ENCODE results near the gene EYS. TPM values are rescaled to one million over a fixed set of nuclear protein-coding genes. Genes with fewer than 3 reads are reported as not detected.
"Not testable (repeated sequence)": the region's sequence is repeated elsewhere in the genome, so short reads cannot be mapped to it uniquely, and the experiment has no call there.

The EYS gene
- total and polyA plus RNA-seq, 9 of the 15 experiments (the other 6 are each of a cell fraction or from before 2014, with no cell fraction given), result 0.03 to 0.36 (median 0.10) TPM; not detected in 2

DNA sequence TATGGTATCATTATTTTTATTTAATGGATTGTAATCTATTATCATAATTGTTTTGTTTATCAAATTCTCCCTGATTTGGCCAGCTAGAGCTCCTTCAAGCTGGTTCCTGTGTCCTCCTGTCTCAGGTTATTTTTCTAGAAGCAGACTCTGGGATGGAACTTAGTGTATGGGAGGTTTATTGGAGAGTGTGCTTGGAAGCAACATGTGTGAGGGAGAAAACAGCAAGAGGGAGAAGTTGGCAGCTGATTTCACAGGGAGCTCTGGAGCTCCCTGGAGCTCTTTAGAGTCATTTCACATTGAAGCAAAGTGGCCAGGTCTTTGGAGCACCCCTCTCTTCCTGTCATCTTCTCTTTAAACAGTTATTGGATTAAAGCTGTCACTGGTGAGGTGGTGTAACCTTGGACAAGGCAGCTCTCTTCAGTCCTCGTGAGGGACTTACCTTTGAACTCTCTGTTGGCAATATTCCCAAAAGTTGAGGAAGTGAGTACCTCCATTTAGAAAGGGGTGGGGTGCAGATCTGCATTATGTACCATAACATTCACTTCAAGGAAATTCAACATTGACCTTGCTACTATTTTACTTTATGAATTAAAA, 1967.8 kb downstream of the EYS start:
- no peaks in the 10 kb centered on the region for H4K20me1 ChIP-seq (replicated peaks; ENCODE audit: control insufficient read depth, insufficient read depth, low read length)
- FAIRE-seq, result no peak

GRCh38 chr6:63738190-63738589, 1968.8 kb downstream of the EYS start:
- intact Hi-C loops (cut with micrococcal nuclease); H2AFZ ChIP-seq (ENCODE audit: low read depth, low read length); H3K4me3 ChIP-seq; H3K4me2 ChIP-seq (ENCODE audit: insufficient read depth, low read length); H4K20me1 ChIP-seq (replicated peaks; ENCODE audit: control insufficient read depth, insufficient read depth, low read length); in situ Hi-C loops (cut with MboI); DNase-seq (ENCODE audit: extremely low read depth in 1 of 4, low spot score in 3 of 4); BruUV-seq (replicated peaks); H3K36me3 ChIP-seq (ENCODE audit: control insufficient read depth, insufficient read depth, low read length); CTCF ChIA-PET (ENCODE audit: low intra/inter-chr PET ratio); H3K79me2 ChIP-seq (ENCODE audit: control insufficient read depth, insufficient read depth, low read length); H3K27ac ChIP-seq (ENCODE audit: extremely low read depth, low read depth, low read length); POLR2A ChIA-PET; ATAC-seq; H3K27me3 ChIP-seq (ENCODE audit: control insufficient read depth in 2 of 2, insufficient read depth in 2 of 2, low read length in 2 of 2); H3K9me3 ChIP-seq (replicated peaks; ENCODE audit: control insufficient read depth, insufficient read depth, low read depth, low read length); H3K4me1 ChIP-seq (replicated peaks in 1 of 2; ENCODE audit: control insufficient read depth in 2 of 2, insufficient read depth in 2 of 2, low read length in 2 of 2); FAIRE-seq; H3K9ac ChIP-seq (ENCODE audit: insufficient read depth in 1 of 2, low read depth in 2 of 2, low read length in 2 of 2); H3K9me1 ChIP-seq (ENCODE audit: control insufficient read depth, insufficient read depth, low read length): not testable (repeated sequence)
- 0% methylated on average over 1 of the region's 2 CpGs for WGBS (ENCODE audit: insufficient coverage, low coverage, missing lambda C conversion rate)

More for the DNA sequence above, 1967.8 kb downstream of the EYS start:
- no peak for DNase-seq (ENCODE audit: extremely low read depth in 1 of 4, low spot score in 3 of 4)
- ATAC-seq, result no peak
- no peaks in the 10 kb centered on the region for H3K36me3 ChIP-seq (ENCODE audit: control insufficient read depth, insufficient read depth, low read length)
- no peak overlapping the region for H2AFZ ChIP-seq (ENCODE audit: low read depth, low read length)
- H3K9me3 ChIP-seq (replicated peaks; ENCODE audit: control insufficient read depth, insufficient read depth, low read depth, low read length), result no peaks in the 10 kb centered on the region; the same call in 1 of the 2 replicates
- WGBS (ENCODE audit: insufficient coverage, low coverage, missing lambda C conversion rate), result 0% methylated on average over 1 of the region's 1 CpG
- no peaks in the 10 kb centered on the region for H3K79me2 ChIP-seq (ENCODE audit: control insufficient read depth, insufficient read depth, low read length)
- TF ChIP-seq SP2 (IDR thresholded peaks at IDR 0.05; ENCODE audit: extremely low read depth, low read depth, low read length, poor library complexity, severe bottlenecking) (no peak), EP300 (IDR thresholded peaks at IDR 0.05; ENCODE audit: low read length) (no peak), MEF2D (tag; conservative IDR thresholded peaks at IDR 0.05; ENCODE audit: low read depth) (no peak), CCAR2 (IDR thresholded peaks at IDR 0.05; ENCODE audit: low read depth, low read length) (no peak), C11orf30 (IDR thresholded peaks at IDR 0.05; ENCODE audit: low read depth) (no peak)
- TF ChIP-seq, protein P1, sequence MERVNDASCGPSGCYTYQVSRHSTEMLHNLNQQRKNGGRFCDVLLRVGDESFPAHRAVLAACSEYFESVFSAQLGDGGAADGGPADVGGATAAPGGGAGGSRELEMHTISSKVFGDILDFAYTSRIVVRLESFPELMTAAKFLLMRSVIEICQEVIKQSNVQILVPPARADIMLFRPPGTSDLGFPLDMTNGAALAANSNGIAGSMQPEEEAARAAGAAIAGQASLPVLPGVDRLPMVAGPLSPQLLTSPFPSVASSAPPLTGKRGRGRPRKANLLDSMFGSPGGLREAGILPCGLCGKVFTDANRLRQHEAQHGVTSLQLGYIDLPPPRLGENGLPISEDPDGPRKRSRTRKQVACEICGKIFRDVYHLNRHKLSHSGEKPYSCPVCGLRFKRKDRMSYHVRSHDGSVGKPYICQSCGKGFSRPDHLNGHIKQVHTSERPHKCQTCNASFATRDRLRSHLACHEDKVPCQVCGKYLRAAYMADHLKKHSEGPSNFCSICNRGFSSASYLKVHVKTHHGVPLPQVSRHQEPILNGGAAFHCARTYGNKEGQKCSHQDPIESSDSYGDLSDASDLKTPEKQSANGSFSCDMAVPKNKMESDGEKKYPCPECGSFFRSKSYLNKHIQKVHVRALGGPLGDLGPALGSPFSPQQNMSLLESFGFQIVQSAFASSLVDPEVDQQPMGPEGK (CRISPR knock-in tag; IDR thresholded peaks at IDR 0.05; ENCODE audit: borderline replicate concordance), result no peak
- CTCF ChIA-PET (ENCODE audit: low intra/inter-chr PET ratio), result interaction anchor here (0.6 kb wide), 1 partner anchor 137 kb away, joined by 3 read pairs; no protein-coding TSS in a partner anchor
- in situ Hi-C loops (cut with MboI) (no loop called here), intact Hi-C loops (cut with micrococcal nuclease) (no loop called here)
- H3K9me1 ChIP-seq (ENCODE audit: control insufficient read depth, insufficient read depth, low read length), result no peaks in the 10 kb centered on the region
- no peak overlapping the region for H3K9ac ChIP-seq (ENCODE audit: insufficient read depth in 1 of 2, low read depth in 2 of 2, low read length in 2 of 2)
- H3K4me1 ChIP-seq (replicated peaks in 1 of 2; ENCODE audit: control insufficient read depth in 2 of 2, insufficient read depth in 2 of 2, low read length in 2 of 2), result no peaks in the 10 kb centered on the region
- no peaks in the 10 kb centered on the region for H3K27me3 ChIP-seq (ENCODE audit: control insufficient read depth in 2 of 2, insufficient read depth in 2 of 2, low read length in 2 of 2)
- BruUV-seq (replicated peaks), result no TSS peak
- H3K27ac ChIP-seq (ENCODE audit: extremely low read depth, low read depth, low read length), result no peak overlapping the region
- POLR2A ChIA-PET, result no interaction called here
- no peak overlapping the region for H3K4me3 ChIP-seq
- H3K4me2 ChIP-seq (ENCODE audit: insufficient read depth, low read length), result no peak overlapping the region
